A172 (cell line): ENCODE measurements around the gene DNAH11. TPM values are rescaled to one million over a fixed set of nuclear protein-coding genes. Genes with fewer than 3 reads are reported as not detected.

ENCODE experiments used
- DNase-seq: peaks from one replicate; pipeline ENCODE4 v3.0.0-alpha.2; 2015; ENCODE audit warnings: low spot score
- total RNA-seq: library from RNA; depleted of rRNA; stranded (reverse); fragments of >200 nt; shearing (Covaris generic); gene quantifications from 2 replicates; pipeline ENCODE4 v1.2.3, GENCODE V29; 2014

The DNAH11 gene
- total RNA-seq, 1 experiment from 2014 or later: 12.6 TPM

DNA sequence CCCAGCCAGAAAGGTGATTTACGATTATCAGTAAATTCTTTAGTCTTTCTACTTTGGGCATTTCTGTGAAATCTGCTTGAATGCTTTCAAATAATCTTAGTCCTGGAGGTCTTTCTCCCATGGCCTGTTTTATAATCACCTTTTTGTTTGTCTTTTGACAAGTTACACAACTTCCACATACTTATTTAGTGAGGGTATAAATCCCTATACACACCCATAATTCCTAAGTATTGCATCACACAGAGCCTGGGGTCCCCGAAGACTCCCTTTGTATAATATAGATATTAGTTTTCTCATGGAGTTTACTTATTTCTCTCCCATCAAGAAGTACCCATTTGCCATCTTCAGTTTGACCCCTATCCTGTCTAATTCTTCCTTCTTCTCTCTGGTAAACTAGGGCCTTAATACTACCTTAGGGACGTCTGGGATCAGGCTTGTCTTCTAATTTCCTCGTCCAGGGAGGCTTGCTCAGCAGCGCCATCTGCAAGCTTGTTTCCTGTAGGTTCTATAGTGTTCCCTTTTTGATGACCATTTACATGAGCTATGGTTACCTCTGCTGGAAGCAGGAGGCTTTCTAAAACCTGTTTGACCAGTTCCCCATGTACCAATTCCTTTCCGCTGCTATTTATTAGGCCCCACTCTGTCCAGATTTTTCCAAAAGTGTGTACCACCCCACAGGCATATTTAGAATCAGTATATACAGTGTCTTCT is 8.1 kb downstream of the DNAH11 start:
- no peak for DNase-seq

DNA sequence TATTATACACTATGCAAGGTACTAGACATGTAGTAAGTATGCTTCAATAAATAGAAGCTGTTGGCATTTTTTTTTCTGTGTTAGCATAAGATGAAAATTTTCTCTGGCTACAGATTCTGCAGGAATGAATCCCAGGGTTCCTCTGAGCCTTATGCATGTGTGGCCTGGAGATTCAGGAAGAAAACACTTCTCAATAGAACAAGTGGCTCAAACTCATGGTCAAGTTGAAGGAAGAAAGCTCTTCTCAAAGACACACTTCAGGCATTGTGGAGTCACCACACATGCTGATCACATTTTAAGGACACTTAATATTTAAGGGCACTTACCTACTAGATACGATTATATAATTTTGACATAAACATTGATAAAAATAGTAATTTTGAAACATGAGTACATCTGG is 19.5 kb downstream of the DNAH11 start:
- DNase-seq: no peak

- DNase-seq: no peak
These were observed 22.8 kb downstream of the DNAH11 start for GRCh38 chr7:21565614-21566013.

DNA sequence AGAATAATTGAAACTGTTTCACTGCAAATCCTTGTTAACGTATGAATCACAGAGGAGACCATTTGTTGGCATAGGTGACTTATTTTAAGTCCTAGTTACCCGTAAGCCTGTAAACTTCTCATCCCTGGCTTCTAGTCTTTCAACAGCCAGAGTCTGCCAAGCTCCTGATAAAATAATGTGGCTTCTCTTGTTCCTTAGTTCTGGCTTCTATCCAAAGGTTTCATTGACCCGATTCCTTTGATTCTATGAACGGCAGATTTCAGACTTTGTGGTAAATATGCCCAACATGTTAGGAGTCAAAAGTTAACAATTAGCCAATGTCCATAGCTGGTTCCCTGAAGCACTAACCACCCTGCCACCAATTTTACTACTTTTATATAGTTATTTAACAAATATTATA is 23.3 kb downstream of the DNAH11 start:
- DNase-seq: no peak

- peak; percentile 27 for DNase-seq
These were observed 25.9 kb downstream of the DNAH11 start for GRCh38 chr7:21568762-21569161.

GRCh38 chr7:21572331-21573313 is 29.8 kb downstream of the DNAH11 start:
- no peak for DNase-seq

GRCh38 chr7:21579341-21580072 is 36.7 kb downstream of the DNAH11 start:
- no peak for DNase-seq

- DNase-seq: peak; percentile 90
These were observed 37.3 kb downstream of the DNAH11 start for GRCh38 chr7:21580073-21580521.

GRCh38 chr7:21585070-21585724 is 42.4 kb downstream of the DNAH11 start:
- no peak for DNase-seq

DNA sequence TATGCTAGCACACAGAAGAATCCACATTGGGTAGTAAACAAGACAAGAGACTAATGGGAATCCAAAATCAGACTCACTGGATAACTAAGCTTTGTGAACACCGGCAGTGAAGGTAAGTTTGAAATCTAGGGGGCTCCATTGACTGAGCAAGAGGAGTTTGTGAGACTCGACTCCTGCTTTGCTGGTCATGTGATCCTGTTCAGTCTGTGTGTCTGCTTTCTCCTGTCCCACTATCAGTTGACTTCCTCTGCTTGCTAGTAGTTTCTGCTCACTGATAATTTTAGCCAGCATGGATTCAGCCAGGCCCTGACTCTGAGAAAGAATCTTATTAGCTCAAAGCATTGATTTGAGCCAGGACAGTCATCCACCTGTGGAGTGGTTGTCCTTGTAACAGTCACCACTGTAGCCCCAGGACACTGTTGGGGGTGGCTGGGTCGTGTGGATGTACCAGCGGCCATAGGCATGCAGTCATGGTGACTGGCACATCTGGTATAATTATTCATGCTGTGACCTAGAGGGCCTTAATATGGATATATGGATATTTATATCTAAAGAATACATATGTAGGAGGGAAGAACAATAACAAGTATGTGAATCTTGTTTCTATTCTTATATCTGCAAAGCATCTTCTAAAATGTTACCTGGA is 44.4 kb downstream of the DNAH11 start:
- DNase-seq: no peak

GRCh38 chr7:21596801-21597200 is 54.0 kb downstream of the DNAH11 start:
- no peak for DNase-seq

DNA sequence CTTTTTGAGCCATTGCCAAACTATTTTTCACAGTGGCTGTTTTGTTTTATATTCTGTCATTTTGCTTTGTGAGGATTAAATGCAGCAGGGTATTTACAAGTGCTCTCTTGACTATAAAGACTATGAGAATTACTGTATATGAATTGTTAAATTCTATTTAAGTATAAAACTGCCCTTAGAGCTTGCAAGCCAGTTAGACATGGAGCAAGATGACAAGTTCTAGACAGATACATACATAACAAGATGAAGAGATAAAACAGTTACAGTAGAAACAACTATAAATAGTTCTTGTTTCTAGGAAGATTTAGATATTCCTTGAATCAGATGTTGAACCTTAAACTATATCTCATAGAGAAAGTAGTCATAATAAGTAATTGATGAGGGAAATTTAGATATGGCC is 60.6 kb downstream of the DNAH11 start:
- DNase-seq: no peak

- DNase-seq: peak; percentile 22
These were observed 61.3 kb downstream of the DNAH11 start for GRCh38 chr7:21603972-21604749.

- DNase-seq: no peak
These were observed 62.3 kb downstream of the DNAH11 start for GRCh38 chr7:21605008-21605585.

DNA sequence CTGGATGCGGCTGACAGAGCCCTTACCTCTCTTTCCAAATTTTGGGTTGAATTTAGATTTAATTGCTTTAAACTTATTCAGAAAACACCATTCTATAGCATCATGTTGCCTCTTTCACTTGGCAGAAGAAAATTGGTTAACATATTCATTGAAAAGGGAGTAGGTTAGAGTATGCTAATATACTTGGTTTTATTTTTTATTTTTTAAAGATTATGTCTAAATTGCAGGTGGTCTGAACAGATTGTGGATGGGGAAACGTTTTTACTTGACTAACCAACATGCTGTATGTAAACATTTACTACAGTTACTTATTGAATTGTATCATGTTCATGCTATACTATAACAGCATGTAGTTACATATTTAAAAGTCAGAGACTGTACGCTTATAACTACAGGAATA is 65.6 kb downstream of the DNAH11 start:
- no peak for DNase-seq

GRCh38 chr7:21611129-21611528 is 68.3 kb downstream of the DNAH11 start:
- no peak for DNase-seq

DNA sequence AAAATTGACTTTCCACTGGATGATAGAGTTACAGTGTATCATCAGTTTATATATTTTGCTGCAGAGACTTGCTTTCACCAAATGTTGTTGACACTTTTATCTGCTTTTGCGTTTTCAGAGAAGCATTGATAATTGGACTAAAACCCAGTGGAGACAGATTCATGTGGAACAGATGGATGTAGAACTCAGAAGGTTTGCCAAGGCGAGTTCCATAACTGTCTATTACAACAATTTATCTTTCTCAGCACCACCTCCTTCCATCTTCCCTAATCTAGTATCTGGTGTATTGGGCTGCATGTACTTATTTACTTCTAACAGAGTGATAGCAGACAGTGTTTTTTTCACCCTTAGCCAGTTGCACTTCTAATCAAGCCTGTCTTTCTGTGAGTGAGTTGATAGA is 73.3 kb downstream of the DNAH11 start:
- no peak for DNase-seq

- DNase-seq: peak; percentile 93
These were observed 74.1 kb downstream of the DNAH11 start for GRCh38 chr7:21616796-21617436.

DNA sequence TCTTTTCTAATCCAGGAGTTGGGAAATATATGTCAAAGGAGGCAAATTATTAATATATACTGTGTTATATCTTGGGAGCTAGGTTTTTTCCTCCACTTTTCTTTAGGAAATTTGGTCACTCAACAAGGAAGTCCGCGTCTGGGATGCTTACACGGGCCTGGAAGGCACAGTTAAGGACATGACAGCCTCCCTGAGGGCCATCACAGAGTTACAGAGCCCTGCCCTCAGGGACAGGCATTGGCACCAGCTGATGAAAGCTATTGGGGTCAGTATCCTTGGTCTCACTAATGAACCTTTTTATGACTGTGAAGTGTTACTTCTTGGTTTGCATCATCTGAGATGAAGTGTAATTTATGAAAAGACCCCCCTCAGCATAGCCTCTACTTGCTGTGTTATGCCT is 74.7 kb downstream of the DNAH11 start:
- no peak for DNase-seq
